H1 (cell line): ENCODE results near the gene SAMD9L. TPM values are rescaled to one million over a fixed set of nuclear protein-coding genes. Genes with fewer than 3 reads are reported as not detected.

ENCODE experiments used
- CHD7 ChIP-seq: fragments of 300-600 bp; sonication (generic); IDR thresholded peaks from 2 replicates; pipeline ENCODE4 v1.7.1; 2012; ENCODE audit warnings: low read length, moderate library complexity, mild to moderate bottlenecking, inconsistent platforms; ENCODE audit not compliant: insufficient replicate concordance
- CTBP2 ChIP-seq: IDR thresholded peaks from 2 replicates; pipeline ENCODE4 v1.7.0; 2011; ENCODE audit warnings: borderline replicate concordance, mild to moderate bottlenecking, moderate library complexity, mixed read lengths, low read length; ENCODE audit not compliant: insufficient read depth, insufficient read length
- SP2 ChIP-seq: IDR thresholded peaks from 2 replicates; pipeline ENCODE4 v1.6.1; 2012; ENCODE audit warnings: mild to moderate bottlenecking, low read length, inconsistent platforms
- TBP ChIP-seq: IDR thresholded peaks from 2 replicates; pipeline ENCODE4 v1.6.1; 2011; ENCODE audit warnings: low read depth, low read length, improper control_type of control experiment
- polyA plus RNA-seq, 7 experiments: library from polyadenylated mRNA; depleted of rRNA in 3 of 7; stranded (reverse) in 5 of 7; unstranded in 2 of 7; fragments of >200 nt in 5 of 7; fragments of 200-250 nt in 2 of 7; gene quantifications; 1 replicate in 5 of 7; 2 replicates in 1 of 7; 4 replicates in 1 of 7; pipeline versions ENCODE4 v1.2.1 to v1.2.3, GENCODE V29; 2011 to 2013; ENCODE audit warnings: missing spikeins in 2 of 7, mixed read lengths in 2 of 7
- total RNA-seq: library from RNA; stranded (reverse); fragmentation: NEBNext Ultra II Directional; extraction: Animal tissue kit (Norgen Biotek cat#: 25700); gene quantifications from 2 replicates; pipeline ENCODE4 v1.2.1, GENCODE V29; 2021

SAMD9L gene
- total and polyA plus RNA-seq, 2 of the 8 experiments (the other 6 are each of a cell fraction or from before 2014, with no cell fraction given) = not detected

GRCh38 chr7:93132216-93132615, 16.0 kb downstream of the SAMD9L start (continued):
- TF ChIP-seq CHD7 = no peak
- no peak for TF ChIP-seq SP2
- no peak for TF ChIP-seq TBP
- TF ChIP-seq CTBP2 = no peak
